AG04450 (cell line): ENCODE results near the gene GGT5. TPM values are rescaled to one million over a fixed set of nuclear protein-coding genes. Genes with fewer than 3 reads are reported as not detected.
"Not testable (repeated sequence)": the region's sequence is repeated elsewhere in the genome, so short reads cannot be mapped to it uniquely, and the experiment has no call there.

Experiments
- CTCF ChIA-PET: fragments of 300-600, 350-600 bp; formaldehyde crosslinking; extraction: SDS; loops from one replicate; lab custom pipeline; 2022; ENCODE audit warnings: antibody characterized with exemption, inconsistent platforms; lab: Charles Lee
- POLR2A ChIA-PET: fragments of 350-600 bp; formaldehyde crosslinking; extraction: SDS; loops from one replicate; lab custom pipeline; 2021; ENCODE audit warnings: antibody characterized with exemption, inconsistent platforms; lab: Yijun Ruan, JAX
- DNase-seq: peaks from one replicate; pipeline ENCODE4 v3.0.0-alpha.2; 2011; ENCODE audit warnings: low read depth, low spot score
- H3K27ac ChIP-seq: one replicate; pipeline ENCODE4 v1.5.1; 2012; ENCODE audit warnings: low read depth, low read length, control low read depth
- H3K27me3 ChIP-seq: one replicate; pipeline ENCODE4 v1.6.0; 2012; ENCODE audit warnings: low read length; ENCODE audit not compliant: control insufficient read depth, insufficient read depth
- H3K4me3 ChIP-seq: 2 replicates; pipeline ENCODE4 v1.5.1; 2011; ENCODE audit warnings: mild to moderate bottlenecking, low read depth, low read length, control low read depth
- H3K9me3 ChIP-seq: 2 replicates; pipeline ENCODE4 v1.5.1; 2012; ENCODE audit warnings: low read length; ENCODE audit not compliant: control insufficient read depth, insufficient read depth
- CTCF ChIP-seq: IDR thresholded peaks from 2 replicates; pipeline ENCODE4 v1.5.1; 2011; ENCODE audit warnings: low read depth, low read length, control low read depth, inconsistent platforms
- polyA plus RNA-seq: library from polyadenylated mRNA; depleted of rRNA; stranded (reverse); fragments of >200 nt; gene quantifications from 2 replicates; pipeline ENCODE4 v1.2.3, GENCODE V29; 2011

GGT5 gene
- polyA plus RNA-seq, 1 experiment: 4.4 TPM

GRCh38 chr22:24240381-24240780, 4.5 kb downstream of the GGT5 start:
- no peak for TF ChIP-seq CTCF
- no peak for DNase-seq
- Histone ChIP-seq H3K9me3 (no peaks in the 10 kb centered on the region), H3K27me3 (no peaks in the 10 kb centered on the region), H3K27ac (no peak overlapping the region), H3K4me3 (no peak overlapping the region)
- ChIA-PET CTCF (interaction anchor here (0.7 to 1.2 kb wide), 2 partner anchors 50 to 174 kb away, joined by 3 to 5 read pairs; no protein-coding TSS in a partner anchor), POLR2A (interaction anchor here (0.6 kb wide), 1 partner anchor 63 kb away, joined by 5 read pairs; no protein-coding TSS in a partner anchor)

GRCh38 chr22:24238101-24238694, 6.7 kb downstream of the GGT5 start:
- H3K27ac ChIP-seq, POLR2A ChIA-PET, DNase-seq, CTCF ChIA-PET, H3K9me3 ChIP-seq, H3K4me3 ChIP-seq, H3K27me3 ChIP-seq: not testable (repeated sequence)

- no peak for TF ChIP-seq CTCF
- DNase-seq: no peak
- ChIA-PET CTCF (interaction anchor here (0.5 kb wide), 1 partner anchor 105 kb away, joined by 3 read pairs; no protein-coding TSS in a partner anchor), POLR2A (no interaction called here)
- Histone ChIP-seq H3K27me3 (no peaks in the 10 kb centered on the region), H3K27ac (no peak overlapping the region), H3K4me3 (no peak overlapping the region), H3K9me3 (no peaks in the 10 kb centered on the region)
These were observed 8.2 kb downstream of the GGT5 start for GRCh38 chr22:24236656-24237055.

- no peaks in the 10 kb centered on the region for H3K9me3 ChIP-seq
- no peak overlapping the region for H3K27ac ChIP-seq
- ChIA-PET POLR2A (interaction anchor here (0.5 to 1.0 kb wide), 2 partner anchors 27 to 39 kb away, joined by 3 to 8 read pairs; no protein-coding TSS in a partner anchor), CTCF (no interaction called here)
- DNase-seq: no peak
- no peak for TF ChIP-seq CTCF
- no peak overlapping the region for H3K4me3 ChIP-seq
- no peaks in the 10 kb centered on the region for H3K27me3 ChIP-seq
These were observed 9.6 kb downstream of the GGT5 start for GRCh38 chr22:24235315-24235714.

- no peaks in the 10 kb centered on the region for H3K9me3 ChIP-seq
- no peaks in the 10 kb centered on the region for H3K27me3 ChIP-seq
- no peak for DNase-seq
- CTCF ChIA-PET: interaction anchor here (0.7 kb wide), 1 partner anchor 25 kb away, joined by 4 read pairs; no protein-coding TSS in a partner anchor
- POLR2A ChIA-PET: no interaction called here
- H3K27ac ChIP-seq: no peak overlapping the region
- H3K4me3 ChIP-seq: no peak overlapping the region
- no peak for TF ChIP-seq CTCF
These were observed 11.1 kb downstream of the GGT5 start for GRCh38 chr22:24233816-24234215.
